SHP77 treated with DMSO at 0.1 percent for 48 hours (cell line): ENCODE data around the gene ARL2.
"Not testable (repeated sequence)": the region's sequence is repeated elsewhere in the genome, so short reads cannot be mapped to it uniquely, and the experiment has no call there.

Experiments
- DNase-seq: peaks from one replicate; lab custom pipeline; 2025; lab: John Stamatoyannopoulos, UW

Gene ARL2

GRCh38 chr11:65008016-65008415, 5.9 kb upstream of the ARL2 start:
- no peak for DNase-seq

- DNase-seq, result no peak
Measured at GRCh38 chr11:65008873-65009272, 5.1 kb upstream of the ARL2 start.

GRCh38 chr11:65013130-65013887, 651 bp upstream of the ARL2 start:
- DNase-seq, result peak; percentile 21

GRCh38 chr11:65014726-65015227, 817 bp downstream of the ARL2 start:
- peak; percentile 1 for DNase-seq

- no peak for DNase-seq
Measured at GRCh38 chr11:65016705-65017104, 2.7 kb downstream of the ARL2 start.

GRCh38 chr11:65017937-65018336, 4.0 kb downstream of the ARL2 start:
- DNase-seq, result no peak

GRCh38 chr11:65019824-65020223, 5.9 kb downstream of the ARL2 start:
- no peak for DNase-seq

GRCh38 chr11:65021003-65021402, 7.0 kb downstream of the ARL2 start:
- DNase-seq, result no peak

- DNase-seq, result no peak
Measured at GRCh38 chr11:65021509-65021908, 7.5 kb downstream of the ARL2 start.

GRCh38 chr11:65023502-65023901, 9.5 kb downstream of the ARL2 start:
- not testable (repeated sequence) for DNase-seq

- no peak for DNase-seq
Measured at GRCh38 chr11:65026810-65027209, 12.8 kb downstream of the ARL2 start.

- peak; percentile 91 for DNase-seq
Measured at GRCh38 chr11:65027213-65028067, 13.5 kb downstream of the ARL2 start, which contains the start of gene SNX15. Gene SNX15, plus strand, starts transcription at chr11:65027439. Its CDS starts 99 bp downstream, at chr11:65027538.

- DNase-seq, result no peak
Measured at GRCh38 chr11:65032216-65032615, 18.3 kb downstream of the ARL2 start.

GRCh38 chr11:65034423-65034822, 20.5 kb downstream of the ARL2 start:
- no peak for DNase-seq

GRCh38 chr11:65035579-65035978, 21.6 kb downstream of the ARL2 start:
- no peak for DNase-seq

- DNase-seq, result no peak
Measured at GRCh38 chr11:65036931-65037330, 23.0 kb downstream of the ARL2 start.

GRCh38 chr11:65040520-65040846, 26.5 kb downstream of the ARL2 start:
- no peak for DNase-seq

- peak; percentile 94 for DNase-seq
Measured at GRCh38 chr11:65040847-65041622, 27.1 kb downstream of the ARL2 start, which contains the start of gene SAC3D1. Gene SAC3D1, plus strand, starts transcription at chr11:65041210. Its CDS starts 83 bp downstream, at chr11:65041293.

GRCh38 chr11:65042891-65043290, 28.9 kb downstream of the ARL2 start:
- no peak for DNase-seq

GRCh38 chr11:65043881-65044501, 30.0 kb downstream of the ARL2 start:
- DNase-seq, result no peak

- DNase-seq, result no peak
Measured at GRCh38 chr11:65045061-65045460, 31.1 kb downstream of the ARL2 start.

- no peak for DNase-seq
Measured at GRCh38 chr11:65045728-65046127, 31.8 kb downstream of the ARL2 start.
